ENCODE results near the gene ZNF93. TPM values are rescaled to one million over a fixed set of nuclear protein-coding genes. Genes with fewer than 3 reads are reported as not detected.
"Not testable (repeated sequence)": the region's sequence is repeated elsewhere in the genome, so short reads cannot be mapped to it uniquely, and the experiment has no call there.

ZNF93 gene
- 1.3 and 3.8 TPM in 2 replicates for total RNA-seq
- polyA plus RNA-seq: 6.6 and 8.1 TPM in 2 replicates
- polyA plus RNA-seq (2012): 5.0 and 5.6 TPM in 2 replicates
- 0.43 and 10.4 TPM in 2 replicates for polyA minus RNA-seq (ENCODE audit: low replicate concordance)

DNA sequence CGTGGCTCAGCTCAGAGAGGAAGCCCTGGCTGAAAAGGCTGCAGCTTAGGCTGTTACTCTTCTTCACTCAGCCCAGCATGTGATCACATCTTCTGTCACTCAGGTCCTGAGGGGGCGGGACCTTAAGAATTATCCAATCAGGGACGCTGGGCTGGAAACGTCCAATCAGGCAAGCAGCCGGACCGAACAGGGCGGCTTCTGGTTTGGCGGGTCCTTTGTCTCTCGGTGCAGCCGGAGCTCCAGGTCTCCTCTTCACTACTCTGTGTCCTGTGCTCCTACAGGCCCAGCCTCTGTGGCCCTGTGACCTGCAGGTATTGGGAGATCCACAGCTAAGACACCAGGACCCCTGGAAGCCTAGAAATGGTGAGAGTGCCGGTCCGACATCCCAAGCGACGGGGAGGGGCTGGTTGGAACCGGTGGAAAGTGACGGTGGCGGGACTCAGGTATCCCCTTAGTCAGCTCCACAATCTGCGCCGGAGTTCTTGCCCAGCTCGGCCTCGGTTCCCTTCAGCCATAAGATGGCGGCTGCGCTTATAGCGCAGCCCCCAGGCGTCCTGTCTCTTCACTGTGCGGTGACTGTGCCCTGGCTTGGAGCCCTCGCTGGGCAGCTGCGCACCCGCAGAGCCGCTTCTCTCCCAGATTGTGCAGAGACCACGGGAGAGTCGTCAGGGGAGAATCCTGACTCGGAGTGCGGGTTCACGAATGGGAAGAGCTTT is at the start of gene ZNF93:
ZNF93 (plus strand) TSS at position 218 of the 716 bp plus-strand sequence; CDS start at position 361, 143 bp downstream.
- no peaks in the 10 kb centered on the region for H3K4me1 ChIP-seq (ENCODE audit: control insufficient read depth, extremely low read depth, insufficient read depth, low read length)
- H3K27ac ChIP-seq (ENCODE audit: insufficient read depth, low read length): peak within 1 kb of the TSS; percentile 71
- peak within 1 kb of the TSS; percentile 70 for H3K9ac ChIP-seq (ENCODE audit: insufficient read depth, low read length)
- H3K27me3 ChIP-seq (ENCODE audit: control insufficient read depth, insufficient read depth, low read length): no peaks in the 10 kb centered on the region
- peak; percentile 97 to 98 for DNase-seq (ENCODE audit: low read depth in 2 of 2)
- peak within 1 kb of the TSS; percentile 51 to 90 (median 69) for H3K4me3 ChIP-seq (replicated peaks in 1 of 4; ENCODE audit: control extremely low read depth in 1 of 4, insufficient read depth in 1 of 4, low read depth in 3 of 4, low read length in 4 of 4)
- H4K20me1 ChIP-seq (ENCODE audit: control insufficient read depth, extremely low read depth, insufficient read depth, low read length): no peaks in the 10 kb centered on the region
- peak within 1 kb of the TSS; percentile 81 for H3K4me2 ChIP-seq (ENCODE audit: extremely low read depth, insufficient read depth, low read length)
- peak within 1 kb of the TSS; percentile 78 for H2AFZ ChIP-seq (ENCODE audit: low read length)
- H3K79me2 ChIP-seq (ENCODE audit: control insufficient read depth, insufficient read depth, low read length): peaks cover 11% of the 10 kb centered on the region
- H3K36me3 ChIP-seq (ENCODE audit: control insufficient read depth, insufficient read depth, low read length): no peaks in the 10 kb centered on the region
- TF ChIP-seq, protein P1, sequence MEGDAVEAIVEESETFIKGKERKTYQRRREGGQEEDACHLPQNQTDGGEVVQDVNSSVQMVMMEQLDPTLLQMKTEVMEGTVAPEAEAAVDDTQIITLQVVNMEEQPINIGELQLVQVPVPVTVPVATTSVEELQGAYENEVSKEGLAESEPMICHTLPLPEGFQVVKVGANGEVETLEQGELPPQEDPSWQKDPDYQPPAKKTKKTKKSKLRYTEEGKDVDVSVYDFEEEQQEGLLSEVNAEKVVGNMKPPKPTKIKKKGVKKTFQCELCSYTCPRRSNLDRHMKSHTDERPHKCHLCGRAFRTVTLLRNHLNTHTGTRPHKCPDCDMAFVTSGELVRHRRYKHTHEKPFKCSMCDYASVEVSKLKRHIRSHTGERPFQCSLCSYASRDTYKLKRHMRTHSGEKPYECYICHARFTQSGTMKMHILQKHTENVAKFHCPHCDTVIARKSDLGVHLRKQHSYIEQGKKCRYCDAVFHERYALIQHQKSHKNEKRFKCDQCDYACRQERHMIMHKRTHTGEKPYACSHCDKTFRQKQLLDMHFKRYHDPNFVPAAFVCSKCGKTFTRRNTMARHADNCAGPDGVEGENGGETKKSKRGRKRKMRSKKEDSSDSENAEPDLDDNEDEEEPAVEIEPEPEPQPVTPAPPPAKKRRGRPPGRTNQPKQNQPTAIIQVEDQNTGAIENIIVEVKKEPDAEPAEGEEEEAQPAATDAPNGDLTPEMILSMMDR (conservative IDR thresholded peaks at IDR 0.05 in 1 of 2, IDR thresholded peaks at IDR 0.05 in 1 of 2; ENCODE audit: low read depth in 1 of 2, low read length in 2 of 2): no peak
- TF ChIP-seq EZH2 (IDR thresholded peaks at IDR 0.05; ENCODE audit: low read length, missing control alignments): no peak
- H3K9me3 ChIP-seq (ENCODE audit: control insufficient read depth, insufficient read depth, low read depth, low read length): no peaks in the 10 kb centered on the region

DNA sequence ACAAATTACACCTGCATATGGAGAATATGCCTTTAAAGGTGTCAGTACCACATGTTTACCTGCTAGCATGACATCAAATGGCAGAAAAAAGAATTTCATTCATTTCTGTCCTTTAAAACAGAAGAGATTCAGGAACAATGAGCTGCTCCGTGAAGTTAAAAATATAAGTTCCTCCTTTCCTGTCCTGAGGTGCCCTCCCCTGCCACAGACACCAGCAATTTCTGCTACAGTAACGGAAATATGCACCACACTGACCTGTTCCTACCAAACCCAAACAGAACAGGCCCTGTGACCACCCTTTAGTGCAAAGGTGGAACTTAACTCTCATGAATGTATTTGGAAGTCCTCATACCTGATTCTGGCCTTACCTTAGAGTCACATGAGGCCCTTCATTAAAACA is 49.0 kb upstream of the ZNF93 start:
- H3K27ac ChIP-seq (ENCODE audit: insufficient read depth, low read length); H3K4me3 ChIP-seq (replicated peaks in 1 of 4; ENCODE audit: control extremely low read depth in 1 of 4, insufficient read depth in 1 of 4, low read depth in 3 of 4, low read length in 4 of 4); H3K36me3 ChIP-seq (ENCODE audit: control insufficient read depth, insufficient read depth, low read length); H4K20me1 ChIP-seq (ENCODE audit: control insufficient read depth, extremely low read depth, insufficient read depth, low read length); H3K9ac ChIP-seq (ENCODE audit: insufficient read depth, low read length); H3K79me2 ChIP-seq (ENCODE audit: control insufficient read depth, insufficient read depth, low read length); H3K4me2 ChIP-seq (ENCODE audit: extremely low read depth, insufficient read depth, low read length); H2AFZ ChIP-seq (ENCODE audit: low read length); DNase-seq (ENCODE audit: low read depth in 2 of 2); H3K4me1 ChIP-seq (ENCODE audit: control insufficient read depth, extremely low read depth, insufficient read depth, low read length); H3K27me3 ChIP-seq (ENCODE audit: control insufficient read depth, insufficient read depth, low read length); H3K9me3 ChIP-seq (ENCODE audit: control insufficient read depth, insufficient read depth, low read depth, low read length): not testable (repeated sequence)

DNA sequence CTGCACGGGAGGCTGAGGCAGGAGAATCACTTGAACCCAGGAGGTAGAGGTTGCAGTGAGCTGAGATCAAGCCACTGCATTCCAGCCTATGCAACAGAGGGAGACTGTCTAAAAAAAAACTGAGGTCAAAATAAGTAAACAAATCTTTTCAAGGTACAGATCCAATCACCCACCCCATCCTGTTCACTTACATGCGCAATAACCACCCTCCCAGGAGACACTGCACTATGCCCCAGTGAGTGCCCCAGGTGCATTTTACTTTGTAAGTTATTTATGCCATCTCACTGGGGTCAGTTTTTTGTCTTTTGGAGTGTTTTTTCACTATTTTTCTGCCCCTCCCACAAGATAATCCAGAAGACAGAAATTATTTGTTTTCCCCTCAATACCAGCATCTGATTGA is 42.0 kb upstream of the ZNF93 start:
- H3K4me3 ChIP-seq (replicated peaks in 1 of 4; ENCODE audit: control extremely low read depth in 1 of 4, insufficient read depth in 1 of 4, low read depth in 3 of 4, low read length in 4 of 4): no peak overlapping the region
- H2AFZ ChIP-seq (ENCODE audit: low read length): no peak overlapping the region
- no peak for DNase-seq (ENCODE audit: low read depth in 2 of 2)
- no peak overlapping the region for H3K9ac ChIP-seq (ENCODE audit: insufficient read depth, low read length)
- no peaks in the 10 kb centered on the region for H3K36me3 ChIP-seq (ENCODE audit: control insufficient read depth, insufficient read depth, low read length)
- no peaks in the 10 kb centered on the region for H3K4me1 ChIP-seq (ENCODE audit: control insufficient read depth, extremely low read depth, insufficient read depth, low read length)
- H3K9me3 ChIP-seq (ENCODE audit: control insufficient read depth, insufficient read depth, low read depth, low read length): no peaks in the 10 kb centered on the region
- H3K79me2 ChIP-seq (ENCODE audit: control insufficient read depth, insufficient read depth, low read length): no peaks in the 10 kb centered on the region
- no peaks in the 10 kb centered on the region for H4K20me1 ChIP-seq (ENCODE audit: control insufficient read depth, extremely low read depth, insufficient read depth, low read length)
- TF ChIP-seq EZH2 (IDR thresholded peaks at IDR 0.05; ENCODE audit: low read length, missing control alignments): no peak
- TF ChIP-seq, protein P1 (conservative IDR thresholded peaks at IDR 0.05 in 1 of 2, IDR thresholded peaks at IDR 0.05 in 1 of 2; ENCODE audit: low read depth in 1 of 2, low read length in 2 of 2): no peak
- H3K27ac ChIP-seq (ENCODE audit: insufficient read depth, low read length): no peak overlapping the region
- H3K4me2 ChIP-seq (ENCODE audit: extremely low read depth, insufficient read depth, low read length): no peak overlapping the region
- H3K27me3 ChIP-seq (ENCODE audit: control insufficient read depth, insufficient read depth, low read length): no peaks in the 10 kb centered on the region

All from fibroblast of lung (primary cell).